NCI-H1105 treated with DMSO at 0.1 percent for 48 hours (cell line): Measurements from ENCODE around the gene DHX36.

Source experiments
- DNase-seq: peaks from one replicate; lab custom pipeline; 2025; lab: John Stamatoyannopoulos, UW

Gene DHX36

DNA sequence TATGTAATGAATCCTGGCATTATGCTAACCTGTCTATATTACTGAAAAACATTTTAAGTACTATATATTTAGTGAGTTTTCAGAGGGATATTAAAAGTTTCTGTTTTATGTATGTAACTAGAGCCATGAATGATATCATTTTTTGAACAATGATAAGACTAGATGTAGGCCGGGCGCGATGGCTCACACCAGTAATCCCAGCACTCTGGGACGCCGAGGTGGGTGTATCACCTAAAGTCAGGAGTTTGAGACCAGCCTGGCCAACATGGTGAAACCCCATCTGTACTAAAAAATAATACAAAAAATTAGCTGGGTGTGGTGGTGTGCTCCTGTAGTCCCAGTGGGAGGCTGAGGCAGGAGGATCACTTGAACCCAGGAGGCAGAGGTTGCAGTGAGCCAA, 34.1 kb downstream of the DHX36 start:
- no peak for DNase-seq

DNA sequence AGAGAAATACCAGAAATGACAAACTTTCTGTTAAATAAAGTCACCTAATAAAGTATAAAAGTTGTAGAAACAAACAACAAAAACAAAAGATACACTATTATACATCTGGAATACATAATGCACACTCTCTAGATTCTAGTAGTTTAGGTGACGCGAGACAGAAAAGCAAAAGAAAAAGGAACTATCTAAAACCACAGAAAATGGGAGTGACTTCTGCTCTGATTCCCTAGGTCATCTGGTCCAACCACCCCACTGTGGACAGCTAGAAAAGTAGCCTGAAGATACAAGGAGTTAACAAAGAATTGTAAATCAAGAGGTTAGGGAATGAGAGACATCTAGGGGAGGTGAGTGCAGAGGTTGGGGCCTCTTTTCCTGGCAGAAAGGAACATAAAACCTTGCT, 39.1 kb downstream of the DHX36 start:
- DNase-seq = no peak

DNA sequence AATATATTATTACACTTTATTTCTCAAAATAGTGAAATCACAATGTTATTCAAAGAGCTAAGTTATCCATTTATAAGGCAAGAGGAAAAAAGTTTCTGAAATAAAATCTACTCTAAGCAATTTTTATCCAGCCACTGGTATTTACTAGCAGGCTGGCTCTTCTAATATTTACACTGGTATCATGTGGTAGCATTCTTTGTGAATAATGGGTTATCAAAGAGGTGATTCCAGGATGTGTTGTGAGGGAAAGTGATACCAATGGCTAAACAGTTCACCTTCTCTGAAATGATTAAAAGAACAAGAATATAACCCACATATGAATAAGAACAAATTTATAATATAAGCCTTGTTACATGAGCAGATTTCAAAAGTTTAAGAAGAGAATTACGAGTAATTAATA, 44.1 kb downstream of the DHX36 start:
- DNase-seq = no peak

DNA sequence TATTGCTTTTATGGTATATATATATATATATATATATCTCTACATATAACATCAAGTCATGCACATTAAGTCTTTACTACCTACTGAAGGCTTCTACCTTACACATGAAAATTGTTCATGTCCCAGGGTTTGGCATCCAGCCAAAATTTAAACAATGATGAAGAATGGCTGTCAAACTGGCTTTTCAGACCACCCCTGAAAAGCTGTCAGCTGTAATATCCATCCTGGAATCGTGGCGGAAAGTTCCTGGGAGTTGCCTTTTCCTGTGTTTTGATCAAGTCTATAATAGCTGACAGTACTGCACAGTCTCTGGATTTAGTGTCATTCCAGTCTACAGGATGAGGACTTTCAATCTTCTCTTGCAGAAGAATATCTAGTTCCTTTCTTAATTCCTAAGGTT, 48.3 kb downstream of the DHX36 start:
- peak; percentile 57 for DNase-seq

DNA sequence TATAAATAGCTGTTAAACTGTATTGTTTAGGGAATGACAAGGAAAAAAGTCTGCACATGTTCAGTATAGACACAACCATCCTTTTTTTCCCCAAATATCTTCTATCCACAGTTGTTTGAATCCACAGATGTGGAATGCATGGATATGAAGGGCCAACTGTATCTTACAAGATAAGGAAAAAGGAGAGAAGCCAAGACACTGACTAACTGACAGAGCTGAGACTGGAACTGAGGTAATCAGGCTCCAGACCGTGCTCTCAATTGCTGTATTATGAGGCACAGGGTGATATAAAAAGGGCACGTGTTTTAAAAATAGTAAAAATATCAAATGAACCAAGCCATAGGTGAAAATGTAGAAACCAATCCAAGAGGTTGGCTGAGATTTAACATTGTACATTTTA, 49.0 kb downstream of the DHX36 start:
- DNase-seq = no peak

DNA sequence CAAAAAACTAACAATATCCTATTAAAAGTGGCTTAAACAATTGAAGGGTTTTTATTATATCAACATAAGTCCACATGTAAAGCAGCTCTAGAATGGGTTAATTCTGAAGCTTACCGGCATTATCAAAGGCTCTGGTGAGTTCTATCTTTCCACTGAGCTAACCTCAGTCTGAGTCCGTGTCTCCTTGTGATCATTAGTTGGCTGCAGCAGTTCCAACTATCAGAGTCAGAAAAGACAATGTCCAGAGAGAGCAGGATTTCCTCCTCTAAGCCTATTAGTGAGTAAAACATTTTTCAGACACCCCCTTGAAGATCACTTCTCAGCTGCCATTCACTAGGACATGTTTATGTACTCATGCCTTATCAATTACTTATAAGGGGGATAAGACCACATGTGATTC, 49.9 kb downstream of the DHX36 start:
- DNase-seq = no peak

DNA sequence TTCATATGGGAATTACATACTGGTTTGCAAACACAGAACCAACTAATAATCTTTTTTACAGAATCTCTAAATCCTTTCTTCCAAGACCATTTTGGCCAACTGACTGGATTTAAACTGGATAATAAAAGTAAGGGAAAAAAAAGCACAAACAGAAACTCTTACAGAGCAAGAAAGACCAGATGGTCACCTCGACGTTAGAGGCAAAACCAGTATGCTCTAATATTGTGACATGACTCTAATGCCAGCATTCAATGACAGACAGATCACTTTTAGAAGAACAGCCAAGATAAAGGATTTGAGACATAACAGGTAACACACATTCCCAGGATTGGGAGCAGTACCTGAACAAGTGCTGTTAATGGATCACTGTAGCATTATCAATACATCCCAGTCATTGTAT, 50.9 kb downstream of the DHX36 start:
- no peak for DNase-seq

DNA sequence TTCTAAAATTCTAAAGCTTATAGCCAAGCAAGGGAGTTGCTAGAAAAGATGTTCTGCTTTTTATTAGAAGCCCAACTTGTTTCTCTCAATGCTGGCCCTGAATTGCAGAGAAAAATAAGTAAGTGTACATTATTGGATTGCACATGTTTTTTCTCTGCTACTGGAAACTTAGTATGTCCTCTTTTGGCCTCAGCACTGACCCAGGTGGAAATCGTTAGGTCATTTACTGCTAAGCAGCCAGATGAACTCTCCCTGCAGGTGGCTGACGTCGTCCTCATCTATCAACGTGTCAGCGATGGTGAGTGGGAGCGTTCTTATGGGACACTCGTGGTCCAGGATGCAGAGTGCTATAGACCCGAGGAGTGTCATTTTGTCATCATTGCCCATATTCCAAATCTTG, 69.8 kb downstream of the DHX36 start:
- no peak for DNase-seq

DNA sequence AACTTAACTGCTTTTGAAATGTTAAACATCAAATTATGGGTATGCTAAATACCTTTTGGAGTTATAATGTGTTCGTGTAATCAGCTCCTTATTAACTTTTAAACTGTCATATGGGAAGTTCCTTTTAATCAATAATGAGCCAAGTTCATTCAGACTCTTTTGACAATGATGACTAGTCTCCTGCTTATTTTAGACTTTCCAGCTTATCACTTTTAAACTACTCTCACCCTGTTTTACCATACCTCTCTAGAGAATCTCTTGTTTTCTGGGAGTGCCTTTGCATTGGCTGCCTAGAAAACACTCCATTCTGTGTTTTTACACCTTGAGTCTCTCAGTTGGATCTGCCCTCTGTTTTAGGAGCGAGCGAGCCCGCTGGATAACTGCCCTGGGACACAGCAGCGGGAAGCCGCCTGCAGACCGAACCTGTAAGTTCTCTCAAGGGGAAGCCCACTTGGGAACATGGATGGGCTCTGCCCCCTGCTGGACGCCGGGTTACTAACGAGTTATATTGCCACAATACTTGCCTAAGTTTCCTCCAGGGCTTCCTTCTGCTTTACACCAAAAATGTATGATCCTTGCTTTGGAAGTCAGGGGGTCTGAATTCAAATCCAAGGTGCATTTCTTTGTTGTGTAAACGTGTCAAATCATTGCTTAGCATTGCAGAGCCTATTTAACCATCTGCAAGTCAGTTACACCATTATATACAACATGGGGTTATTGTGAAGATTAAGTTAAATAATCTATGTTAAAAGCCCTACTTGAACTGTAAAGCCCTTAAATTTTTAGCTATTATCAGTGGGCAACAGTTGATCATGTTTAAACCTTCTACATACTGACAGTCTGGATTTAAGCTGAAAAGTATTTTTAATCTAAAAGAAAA, 71.3 kb downstream of the DHX36 start:
- peak; percentile 83 for DNase-seq

DNA sequence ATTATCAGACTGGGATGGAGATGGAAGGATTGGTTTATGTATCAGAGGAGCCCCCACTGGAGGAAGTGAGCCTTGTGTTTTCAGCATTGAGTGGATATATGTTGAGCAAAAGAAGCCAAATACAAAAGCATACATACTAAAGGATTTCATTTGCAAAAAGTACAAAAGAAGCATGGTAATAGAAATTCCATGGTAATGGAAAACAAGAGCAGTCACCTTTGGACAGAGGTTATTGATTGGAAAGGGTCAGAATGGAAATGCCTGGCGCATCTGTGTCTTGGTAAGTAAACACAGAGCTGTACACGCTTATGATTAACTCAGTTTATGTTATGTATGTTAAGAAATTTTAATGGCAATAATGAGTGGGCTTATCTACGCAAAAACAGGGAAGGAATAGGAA, 72.7 kb downstream of the DHX36 start:
- DNase-seq = no peak

DNA sequence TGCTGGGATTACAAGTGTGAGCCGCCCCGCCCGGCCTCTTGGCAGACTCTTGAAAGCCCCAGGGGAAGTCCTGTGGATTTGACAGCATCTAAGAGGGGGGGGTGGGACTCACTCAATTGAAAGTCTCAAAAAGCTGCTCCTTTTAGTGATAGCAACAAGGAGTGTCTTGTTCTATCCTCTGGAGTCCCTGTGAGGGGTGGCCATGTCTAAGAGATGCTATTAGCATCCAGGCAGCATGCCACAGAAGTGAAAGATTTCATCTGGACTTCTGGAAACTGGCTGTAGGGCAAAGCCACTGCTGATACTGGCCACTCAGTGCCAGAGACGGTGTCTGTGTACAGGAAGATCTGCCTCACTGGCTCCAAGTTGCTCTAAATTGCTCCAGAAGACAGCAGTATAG, 74.0 kb downstream of the DHX36 start:
- DNase-seq = no peak

DNA sequence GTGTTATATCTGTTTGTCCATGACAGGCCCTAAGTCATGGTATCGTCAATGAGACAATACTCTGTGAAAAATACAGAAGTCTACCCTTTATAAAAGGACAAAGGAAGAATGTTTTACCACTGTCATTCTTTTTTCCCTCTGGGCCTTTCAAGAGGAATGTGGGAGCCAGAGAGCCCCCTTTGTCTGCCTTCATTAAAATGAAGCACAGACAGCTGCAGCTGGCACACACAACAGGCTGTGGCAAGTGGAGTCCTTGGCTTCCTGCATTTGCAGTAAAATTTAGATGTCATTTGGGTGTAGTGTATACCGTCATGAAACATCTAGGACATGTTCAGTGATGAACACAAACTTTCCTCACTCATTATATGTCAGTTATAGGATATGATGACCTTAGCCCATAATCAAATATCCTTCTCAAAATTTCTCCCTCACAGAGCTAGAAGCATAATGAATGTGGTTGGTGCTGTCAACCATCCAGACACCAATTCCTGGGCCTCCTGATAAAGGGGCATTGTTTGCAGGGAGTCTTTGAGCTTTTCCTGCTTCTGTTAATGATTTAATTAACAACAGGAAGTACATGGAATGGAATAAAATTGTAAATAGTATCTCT, 76.4 kb downstream of the DHX36 start:
- DNase-seq = peak; percentile 37

DNA sequence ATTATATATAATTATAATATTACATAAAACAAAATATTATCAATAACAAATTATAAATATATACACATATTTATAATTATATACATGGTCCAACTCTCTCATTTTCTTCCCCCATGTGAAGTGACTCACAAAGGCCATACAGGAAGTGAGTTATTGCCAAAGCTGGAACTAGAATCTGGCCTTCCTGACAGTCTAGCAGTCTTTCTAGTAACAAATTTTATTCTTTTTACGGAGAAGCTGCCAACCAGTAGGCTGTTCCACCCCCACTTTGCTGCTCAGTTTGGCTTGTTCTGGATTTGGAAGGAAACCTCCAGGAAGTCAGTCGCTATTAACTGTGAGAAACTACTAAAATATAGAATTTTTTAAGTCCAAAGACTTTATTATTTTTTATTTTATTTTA, 79.6 kb downstream of the DHX36 start:
- no peak for DNase-seq

DNA sequence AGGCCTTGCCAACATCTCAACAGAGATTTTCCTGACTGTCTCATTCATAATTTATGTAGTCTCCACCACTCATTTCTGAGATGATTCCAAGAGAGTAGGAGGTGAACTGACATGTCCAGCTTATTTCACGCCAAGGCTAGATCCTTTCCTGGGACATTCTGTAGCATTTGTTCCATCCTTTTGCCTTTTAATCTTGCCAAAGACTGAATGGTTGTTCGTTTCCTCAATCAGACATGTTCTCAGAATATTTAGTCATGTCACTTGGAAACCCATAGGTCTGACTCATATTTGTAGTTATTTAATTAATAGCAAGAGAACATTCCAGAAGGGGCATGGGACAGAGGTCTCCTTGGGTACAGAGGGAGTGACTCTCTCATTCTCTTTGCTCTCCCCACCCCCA, 80.9 kb downstream of the DHX36 start:
- DNase-seq = no peak

DNA sequence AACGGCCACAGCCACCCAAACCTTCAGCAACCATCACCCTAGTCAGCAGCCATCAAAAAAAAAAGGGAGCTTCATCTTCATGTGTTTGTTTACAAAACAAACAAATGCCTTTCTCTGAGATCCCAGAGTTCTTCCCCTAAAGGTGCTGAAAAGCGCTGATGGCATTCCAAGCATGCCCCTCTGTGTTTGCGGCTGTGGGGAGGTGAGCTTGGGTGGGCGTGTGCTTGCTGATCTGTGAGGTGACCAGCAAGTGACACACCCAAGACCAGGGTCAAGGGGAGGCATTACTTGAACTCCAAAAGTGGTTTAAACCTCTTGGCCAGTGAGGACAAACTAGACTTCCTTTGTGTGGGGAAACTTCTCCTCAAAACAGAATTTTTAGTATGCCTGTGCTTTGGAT, 81.5 kb downstream of the DHX36 start:
- DNase-seq = no peak

DNA sequence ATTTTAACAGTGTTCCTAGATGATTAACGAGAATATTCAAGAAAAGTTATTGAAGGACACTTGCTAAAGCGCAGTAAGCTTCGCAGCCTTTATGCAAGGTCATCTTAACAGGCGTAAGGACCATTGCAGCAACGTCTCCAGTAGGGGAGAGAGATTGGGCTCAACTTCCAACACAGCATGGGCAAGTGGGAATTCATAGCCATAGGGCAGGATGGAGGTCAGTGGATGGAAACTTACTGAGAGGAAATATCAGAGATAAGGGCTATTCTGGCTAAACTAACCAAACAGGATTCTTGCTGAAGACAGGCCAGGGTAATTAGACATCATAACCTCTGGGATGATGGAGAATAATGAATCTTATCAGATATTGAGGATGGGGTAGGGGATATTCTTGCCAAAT, 82.8 kb downstream of the DHX36 start:
- DNase-seq = no peak

DNA sequence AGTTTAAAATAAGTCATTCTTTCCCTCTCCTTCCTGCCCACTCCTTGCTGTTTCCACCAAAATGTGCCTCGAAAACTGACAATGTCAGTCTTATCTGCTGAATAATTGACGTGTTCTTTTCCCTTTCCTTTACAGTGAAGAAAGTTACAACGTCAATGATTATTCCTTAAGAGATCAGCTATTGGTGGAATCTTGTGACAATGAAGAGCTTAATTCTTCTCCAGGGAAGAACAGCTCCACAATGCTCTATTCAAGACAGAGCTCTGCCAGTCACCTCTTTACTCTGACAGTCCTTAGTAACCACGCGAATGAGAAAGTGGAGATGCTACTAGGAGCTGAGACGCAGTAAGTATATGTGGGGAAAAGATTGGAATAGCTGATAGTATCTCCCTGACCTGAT, 84.1 kb downstream of the DHX36 start:
- no peak for DNase-seq

DNA sequence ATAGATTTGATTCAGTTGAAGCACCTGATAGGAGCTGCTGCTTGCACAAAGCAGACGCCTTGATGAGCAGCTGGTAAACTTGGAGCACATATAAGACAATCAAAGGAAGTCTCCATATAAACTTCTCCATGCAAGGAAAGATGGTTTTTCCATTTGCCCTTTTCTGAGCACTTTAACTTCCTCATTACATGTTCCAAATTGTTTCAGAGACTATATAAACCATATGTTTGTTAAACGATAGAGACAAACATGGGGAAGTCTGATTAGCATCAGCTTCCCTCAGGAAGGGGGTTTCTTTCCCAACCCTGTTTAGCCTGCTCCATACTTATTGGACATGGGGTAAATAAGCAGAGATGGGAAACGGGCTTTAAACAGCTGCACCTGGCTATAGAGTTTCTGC, 88.0 kb downstream of the DHX36 start:
- DNase-seq = no peak

DNA sequence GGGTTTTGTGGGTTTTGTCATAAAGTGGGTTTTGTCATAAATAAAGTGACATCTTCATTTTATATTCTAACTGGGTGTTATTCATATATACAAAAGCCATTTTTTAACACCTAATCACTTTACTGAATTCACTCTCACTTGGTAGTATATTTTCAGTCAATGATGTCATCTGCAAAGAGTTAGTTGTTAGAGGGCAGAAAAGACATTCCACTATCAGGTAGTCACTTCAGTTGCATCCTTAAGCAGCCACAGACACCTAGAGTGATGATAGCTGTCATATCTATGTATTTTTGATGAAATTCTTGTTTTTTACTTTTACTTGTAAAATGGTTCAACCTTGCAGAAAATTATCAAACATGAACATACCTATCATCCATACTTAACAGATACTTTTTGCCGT, 89.0 kb downstream of the DHX36 start:
- no peak for DNase-seq

DNA sequence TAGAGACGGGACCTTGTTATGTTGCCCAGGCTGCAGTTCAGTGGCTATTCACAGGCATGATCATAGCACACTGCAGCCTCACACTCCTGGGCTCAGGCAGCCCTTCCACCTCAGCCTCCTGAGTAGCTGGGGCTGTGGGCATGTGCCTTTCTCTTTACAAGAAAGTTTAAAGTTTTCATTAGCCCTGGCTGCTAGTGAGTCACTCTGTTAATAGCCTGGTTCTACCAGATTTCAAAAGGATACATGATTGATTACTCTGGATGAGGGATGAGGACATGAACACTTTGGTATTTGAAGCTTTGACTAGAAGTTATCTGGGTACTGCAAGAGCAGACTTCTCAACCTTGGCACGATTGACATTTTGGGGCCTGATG, 95.1 kb downstream of the DHX36 start:
- DNase-seq = no peak

DNA sequence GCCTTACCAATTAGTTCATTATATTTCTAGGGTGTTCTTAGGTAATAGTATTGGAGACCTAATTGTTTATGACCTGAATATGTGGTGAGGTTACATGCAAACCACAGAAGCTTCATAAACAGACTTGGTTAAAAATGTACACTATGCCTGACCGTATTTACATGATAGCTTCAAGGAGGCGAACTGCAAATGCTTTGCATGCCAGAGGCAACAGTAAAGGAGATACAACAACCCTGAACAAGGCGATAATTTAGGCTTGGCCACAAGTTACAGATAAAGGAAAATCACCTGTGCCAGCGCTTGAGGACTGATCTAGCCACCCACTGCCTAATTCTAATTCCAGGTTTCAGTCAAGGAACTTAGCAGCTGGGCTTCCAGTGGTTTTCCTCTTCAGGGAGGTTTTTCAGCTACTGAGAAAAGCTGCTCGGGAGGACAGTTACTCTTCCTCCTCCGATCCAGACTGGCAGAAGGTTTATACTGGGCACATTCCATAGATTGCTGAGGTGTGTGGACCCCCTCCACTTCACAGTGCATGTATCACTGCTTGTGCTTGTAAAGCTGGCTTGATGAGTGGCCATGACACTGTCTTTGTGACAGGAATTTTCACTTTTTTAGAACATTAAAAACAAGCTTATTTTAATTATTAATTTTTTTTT, 95.6 kb downstream of the DHX36 start:
- DNase-seq = no peak

DNA sequence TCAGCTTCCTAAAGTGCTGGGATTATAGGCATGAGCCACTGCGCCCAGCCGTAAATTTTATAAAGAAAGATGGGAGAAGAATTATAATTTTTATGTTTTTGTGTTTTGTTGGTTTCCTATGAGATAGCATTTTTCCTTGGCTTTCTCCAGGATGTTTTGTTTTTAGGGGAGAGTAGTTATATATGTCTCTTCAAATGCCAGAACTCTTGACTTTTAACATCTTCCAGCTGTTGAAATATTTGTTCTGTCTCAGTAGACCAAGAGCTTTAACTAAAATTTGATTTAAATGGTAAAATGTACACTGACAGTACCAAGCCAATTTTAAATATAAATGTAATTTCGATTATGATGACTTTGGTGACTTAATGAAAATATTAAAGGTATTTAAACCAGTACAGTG, 96.8 kb downstream of the DHX36 start:
- no peak for DNase-seq

DNA sequence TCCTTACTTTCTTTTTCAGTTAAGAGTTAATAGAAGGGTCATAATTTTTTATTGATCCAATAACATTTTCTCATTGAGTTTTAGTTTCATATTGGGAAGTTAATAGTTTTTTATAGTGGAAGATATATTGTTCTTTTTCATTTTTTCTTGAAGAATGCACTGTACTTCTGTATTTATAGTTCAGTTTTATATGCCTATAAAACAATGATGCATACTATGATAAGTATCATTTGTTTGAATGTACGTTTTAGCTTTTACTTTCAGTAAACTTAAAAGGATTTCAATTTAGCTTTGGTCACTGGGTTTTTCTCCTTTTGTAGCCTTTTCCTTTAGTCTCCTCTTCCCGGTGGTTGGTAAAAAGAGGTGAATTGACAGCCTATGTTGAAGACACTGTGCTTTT, 98.8 kb downstream of the DHX36 start:
- DNase-seq = no peak
